ENCODE measurements around the gene DPM1. TPM values are rescaled to one million over a fixed set of nuclear protein-coding genes. Genes with fewer than 3 reads are reported as not detected.

The DPM1 gene
- total RNA-seq, 2 experiments from 2014 or later: 55.6 to 72.1 TPM

DNA sequence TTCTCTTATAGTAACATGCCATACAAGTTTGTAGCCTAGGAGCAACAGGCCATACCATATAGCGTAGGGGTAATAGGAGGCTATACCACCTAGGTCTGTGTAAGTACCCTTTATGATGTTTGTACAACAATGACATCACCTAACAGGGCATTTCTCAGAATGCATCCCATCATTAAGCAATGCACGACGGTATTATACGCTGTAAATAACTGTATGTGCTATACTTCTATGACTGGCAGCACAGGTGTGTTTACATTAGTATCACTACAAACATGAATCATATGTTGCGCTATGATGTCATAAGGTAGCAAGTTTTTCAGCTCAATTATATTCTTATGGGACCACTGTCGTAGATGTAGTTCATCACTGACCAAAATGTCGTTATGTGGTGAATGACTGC, 58.1 kb downstream of the DPM1 start:
- CTCF ChIA-PET: interaction anchor here (1.0 to 3.3 kb wide), 4 partner anchors 11 to 106 kb away, joined by 4 to 10 read pairs (median 8); partner anchors contain the start of gene BCAS4
- H3K27ac Mint-ChIP-seq: no peak overlapping the region

GRCh38 chr20:50898475-50898874, 59.9 kb downstream of the DPM1 start:
- Mint-ChIP-seq H3K27me3 (no peaks in the 10 kb centered on the region), H3K4me3 (no peak overlapping the region), H3K4me1 (peaks cover 10% of the 10 kb centered on the region), H3K36me3 (ENCODE audit: low read depth) (peaks cover 51% of the 10 kb centered on the region), H3K27ac (peak overlapping the region; percentile 84), H3K9me3 (ENCODE audit: low read depth) (no peaks in the 10 kb centered on the region)
- intact Hi-C loops (cut with DNase I, micrococcal nuclease): no loop called here
- ATAC-seq: no peak
- POLR2A ChIA-PET: no interaction called here
- no peak for DNase-seq
- CTCF ChIA-PET: interaction anchor here (0.6 to 1.6 kb wide), 4 partner anchors 10 to 104 kb away, joined by 3 to 6 read pairs (median 4); partner anchors contain the start of gene BCAS4

More for the DNA sequence above, 58.1 kb downstream of the DPM1 start:
- no peak overlapping the region for H3K4me3 Mint-ChIP-seq
- peaks cover 14% of the 10 kb centered on the region for H3K4me1 Mint-ChIP-seq
- peaks cover 46% of the 10 kb centered on the region for H3K36me3 Mint-ChIP-seq (ENCODE audit: low read depth)
- no peaks in the 10 kb centered on the region for H3K9me3 Mint-ChIP-seq (ENCODE audit: low read depth)
- H3K27me3 Mint-ChIP-seq: no peaks in the 10 kb centered on the region
- intact Hi-C loops (cut with DNase I, micrococcal nuclease): no loop called here
- DNase-seq (no peak), ATAC-seq (no peak)
- POLR2A ChIA-PET: interaction anchor here (0.6 to 1.1 kb wide), 2 partner anchors 12 to 14 kb away, joined by 4 to 5 read pairs; no protein-coding TSS in a partner anchor

DNA sequence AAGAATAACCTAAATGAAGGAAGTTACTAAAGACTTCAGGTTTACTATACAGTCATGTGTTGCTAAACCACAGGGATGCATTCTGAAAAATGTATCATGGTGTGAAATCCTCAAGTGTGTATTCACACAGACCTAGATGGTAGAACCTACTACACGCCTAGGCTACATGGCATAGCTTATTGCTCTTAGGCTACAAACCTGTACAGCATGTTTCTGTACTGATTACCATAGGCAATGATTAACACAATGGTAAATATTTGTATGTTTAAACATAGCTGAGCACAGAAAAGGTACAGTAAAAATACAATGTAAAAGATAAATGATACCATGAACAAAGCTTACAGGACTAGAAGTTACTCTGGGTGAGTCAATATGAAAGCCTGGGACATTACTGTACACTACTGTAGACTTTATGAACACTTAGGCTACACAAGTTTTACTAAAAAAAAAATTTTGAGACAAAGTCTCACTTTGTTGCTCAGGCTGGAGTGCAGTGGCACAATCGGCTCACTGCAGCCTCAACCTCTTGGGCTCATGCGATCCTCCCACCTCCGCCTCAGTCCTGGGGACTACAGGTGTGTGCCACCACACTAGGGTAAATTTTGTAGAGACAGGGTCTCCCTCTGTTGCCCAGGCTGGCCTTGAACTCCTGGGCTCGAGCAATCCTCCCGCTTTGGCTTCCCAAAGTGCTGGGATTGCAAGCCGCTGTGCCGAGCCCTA, 63.1 kb downstream of the DPM1 start:
- Mint-ChIP-seq H3K27ac (peak overlapping the region; percentile 31), H3K9me3 (ENCODE audit: low read depth) (no peaks in the 10 kb centered on the region), H3K4me3 (no peak overlapping the region), H3K4me1 (peaks cover 38% of the 10 kb centered on the region), H3K36me3 (ENCODE audit: low read depth) (peaks cover 56% of the 10 kb centered on the region), H3K27me3 (no peaks in the 10 kb centered on the region)
- DNase-seq: no peak
- ChIA-PET CTCF (interaction anchor here (0.6 to 2.0 kb wide), 7 partner anchors 14 to 190 kb away, joined by 3 to 6 read pairs (median 4); partner anchors contain the start of gene BCAS4), POLR2A (no interaction called here)
- intact Hi-C loops (cut with DNase I, micrococcal nuclease): loop anchor here in 1 of 2 experiments (2.0 kb wide), 1 partner anchor 16 kb away; no protein-coding TSS in a partner anchor
- ATAC-seq: peak; percentile 63

DNA sequence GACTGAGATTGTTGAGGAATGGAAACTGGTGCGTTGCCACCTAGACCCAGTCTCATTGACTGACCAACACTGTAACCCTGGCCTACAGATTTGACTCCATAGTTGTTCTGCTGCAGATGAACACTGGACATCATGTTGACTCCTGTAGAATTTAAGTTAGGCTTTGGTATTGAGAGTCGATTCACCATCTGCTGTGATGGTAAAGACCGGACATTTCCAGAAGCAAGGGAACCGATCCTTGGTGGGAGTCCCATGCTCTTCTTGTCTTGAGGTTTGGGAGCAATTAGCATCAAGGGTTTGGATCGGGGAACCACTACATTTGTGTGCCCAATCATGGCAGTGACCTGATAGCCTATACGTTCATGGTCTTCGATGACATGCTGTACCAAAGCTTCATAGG, 64.7 kb downstream of the DPM1 start:
- POLR2A ChIA-PET: no interaction called here
- Mint-ChIP-seq H3K36me3 (ENCODE audit: low read depth) (peaks cover 66% of the 10 kb centered on the region), H3K9me3 (ENCODE audit: low read depth) (no peaks in the 10 kb centered on the region), H3K4me1 (peaks cover 38% of the 10 kb centered on the region), H3K27me3 (no peaks in the 10 kb centered on the region), H3K27ac (peak overlapping the region; percentile 44), H3K4me3 (no peak overlapping the region)
- no peak for ATAC-seq
- no peak for DNase-seq
- CTCF ChIA-PET: no interaction called here
- intact Hi-C loops (cut with DNase I, micrococcal nuclease): loop anchor here in 1 of 2 experiments (2.0 kb wide), 1 partner anchor 17 kb away; no protein-coding TSS in a partner anchor

DNA sequence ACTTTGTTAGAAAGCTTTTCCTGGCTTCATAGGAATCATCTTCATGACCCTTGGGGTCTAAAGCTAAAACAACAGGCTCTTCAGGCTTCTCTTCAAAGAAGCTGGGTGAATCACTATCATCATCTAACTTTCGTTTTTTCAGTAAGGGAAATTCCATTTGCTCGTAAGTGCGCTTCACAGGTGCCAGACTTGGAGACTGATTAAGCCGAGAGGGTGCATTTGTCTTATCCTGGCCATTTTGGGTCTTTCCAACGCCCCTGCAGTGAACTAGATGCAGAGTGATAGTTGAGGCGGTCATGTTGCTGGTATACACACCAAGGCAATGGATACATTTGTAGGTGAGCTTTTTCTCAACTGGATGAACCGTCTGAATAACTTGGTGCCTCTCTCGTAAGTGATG, 65.9 kb downstream of the DPM1 start:
- peaks cover 38% of the 10 kb centered on the region for H3K4me1 Mint-ChIP-seq
- H3K27me3 Mint-ChIP-seq: no peaks in the 10 kb centered on the region
- DNase-seq (no peak), ATAC-seq (peak; percentile 61)
- no peak overlapping the region for H3K4me3 Mint-ChIP-seq
- H3K27ac Mint-ChIP-seq: peak overlapping the region; percentile 44
- ChIA-PET CTCF (interaction anchor here (0.6 to 2.1 kb wide), 3 partner anchors 37 to 179 kb away, joined by 3 to 11 read pairs (median 4); partner anchors contain the start of gene BCAS4), POLR2A (interaction anchor here (0.8 to 1.1 kb wide), 3 partner anchors 10 to 66 kb away, joined by 3 to 4 read pairs (median 3); partner anchors contain the start of gene MOCS3)
- H3K9me3 Mint-ChIP-seq (ENCODE audit: low read depth): no peaks in the 10 kb centered on the region
- intact Hi-C loops (cut with DNase I, micrococcal nuclease): no loop called here
- H3K36me3 Mint-ChIP-seq (ENCODE audit: low read depth): peaks cover 57% of the 10 kb centered on the region

DNA sequence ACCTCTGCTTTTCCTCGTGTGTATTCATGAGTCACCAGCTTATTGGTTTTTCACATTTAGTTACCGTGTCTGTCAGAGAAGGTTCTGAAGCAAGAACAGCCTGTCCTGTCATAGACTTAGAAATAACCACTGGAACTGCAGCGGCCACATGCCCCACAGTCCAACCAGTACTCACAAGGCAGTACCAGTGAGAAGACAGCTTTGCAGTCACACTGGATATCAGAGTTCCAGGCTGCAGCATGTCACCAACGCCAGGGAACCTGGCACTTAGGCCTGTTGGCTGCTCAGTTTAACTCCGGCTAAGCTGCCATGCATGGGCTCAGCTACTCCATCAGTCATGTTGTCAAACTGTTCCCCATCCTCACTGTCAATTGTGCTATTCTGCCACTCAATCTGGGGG, 67.2 kb downstream of the DPM1 start:
- H3K9me3 Mint-ChIP-seq (ENCODE audit: low read depth): no peaks in the 10 kb centered on the region
- POLR2A ChIA-PET: no interaction called here
- DNase-seq: no peak
- intact Hi-C loops (cut with DNase I, micrococcal nuclease): no loop called here
- CTCF ChIA-PET: interaction anchor here (0.7 to 2.1 kb wide), 3 partner anchors 18 to 97 kb away, joined by 3 to 11 read pairs (median 3); partner anchors contain the start of gene BCAS4
- peaks cover 54% of the 10 kb centered on the region for H3K36me3 Mint-ChIP-seq (ENCODE audit: low read depth)
- H3K27ac Mint-ChIP-seq: peak overlapping the region; percentile 44
- ATAC-seq: no peak
- H3K27me3 Mint-ChIP-seq: no peaks in the 10 kb centered on the region
- no peak overlapping the region for H3K4me3 Mint-ChIP-seq
- H3K4me1 Mint-ChIP-seq: peaks cover 38% of the 10 kb centered on the region

GRCh38 chr20:50887576-50887975, 70.8 kb downstream of the DPM1 start:
- Mint-ChIP-seq H3K27ac (no peak overlapping the region), H3K36me3 (ENCODE audit: low read depth) (peaks cover 33% of the 10 kb centered on the region), H3K4me1 (peaks cover 18% of the 10 kb centered on the region), H3K9me3 (ENCODE audit: low read depth) (no peaks in the 10 kb centered on the region), H3K4me3 (no peak overlapping the region), H3K27me3 (no peaks in the 10 kb centered on the region)
- intact Hi-C loops (cut with DNase I, micrococcal nuclease): no loop called here
- DNase-seq (no peak), ATAC-seq (no peak)
- CTCF ChIA-PET: interaction anchor here (1.1 to 1.6 kb wide), 2 partner anchors 11 to 97 kb away, joined by 4 read pairs; no protein-coding TSS in a partner anchor
- POLR2A ChIA-PET: no interaction called here

- Mint-ChIP-seq H3K27ac (no peak overlapping the region), H3K4me3 (no peak overlapping the region), H3K9me3 (ENCODE audit: low read depth) (no peaks in the 10 kb centered on the region), H3K4me1 (peaks cover 5% of the 10 kb centered on the region), H3K36me3 (ENCODE audit: low read depth) (peaks cover 20% of the 10 kb centered on the region), H3K27me3 (no peaks in the 10 kb centered on the region)
- DNase-seq: no peak
- intact Hi-C loops (cut with DNase I, micrococcal nuclease): no loop called here
- ChIA-PET CTCF (interaction anchor here (0.7 to 1.6 kb wide), 2 partner anchors 96 to 99 kb away, joined by 3 to 4 read pairs; no protein-coding TSS in a partner anchor), POLR2A (interaction anchor here (0.6 kb wide), 1 partner anchor 677 kb away, joined by 3 read pairs; no protein-coding TSS in a partner anchor)
- peak; percentile 28 for ATAC-seq
Measured at GRCh38 chr20:50886184-50886790, 72.0 kb downstream of the DPM1 start.

- no peak for ATAC-seq
- ChIA-PET POLR2A (no interaction called here), CTCF (interaction anchor here (0.7 kb wide), 1 partner anchor 99 kb away, joined by 3 read pairs; no protein-coding TSS in a partner anchor)
- H3K36me3 Mint-ChIP-seq (ENCODE audit: low read depth): peaks cover 18% of the 10 kb centered on the region
- intact Hi-C loops (cut with DNase I, micrococcal nuclease): no loop called here
- peaks cover under 1% of the 10 kb centered on the region for H3K4me1 Mint-ChIP-seq
- no peak overlapping the region for H3K4me3 Mint-ChIP-seq
- no peak for DNase-seq
- no peaks in the 10 kb centered on the region for H3K27me3 Mint-ChIP-seq
- no peak overlapping the region for H3K27ac Mint-ChIP-seq
- no peaks in the 10 kb centered on the region for H3K9me3 Mint-ChIP-seq (ENCODE audit: low read depth)
Measured at GRCh38 chr20:50885781-50886180, 72.6 kb downstream of the DPM1 start.

DNA sequence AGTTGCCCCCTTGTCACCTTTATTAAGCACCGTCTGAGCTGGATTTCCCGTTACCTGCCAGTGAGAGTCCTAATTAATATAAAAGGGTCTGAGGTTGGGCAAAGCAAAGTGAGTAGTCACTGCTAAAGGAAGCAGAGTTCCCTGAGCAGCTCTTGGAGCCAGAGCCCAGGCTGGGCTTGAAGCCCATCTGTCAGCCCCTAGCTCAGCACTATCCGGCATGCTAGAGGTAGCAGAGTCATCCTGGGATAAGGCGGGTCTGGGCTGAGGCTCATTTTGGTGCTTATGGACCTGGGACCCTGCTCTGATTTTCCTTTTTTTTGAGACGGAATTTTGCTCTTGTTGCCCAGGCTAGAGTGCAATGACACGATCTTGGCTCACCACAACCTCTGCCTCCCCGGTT, 73.3 kb downstream of the DPM1 start:
- H3K36me3 Mint-ChIP-seq (ENCODE audit: low read depth): peaks cover 15% of the 10 kb centered on the region
- ATAC-seq (no peak), DNase-seq (no peak)
- no peak overlapping the region for H3K4me3 Mint-ChIP-seq
- ChIA-PET CTCF (interaction anchor here (0.6 to 1.0 kb wide), 3 partner anchors 24 to 136 kb away, joined by 3 to 4 read pairs (median 4); no protein-coding TSS in a partner anchor), POLR2A (no interaction called here)
- H3K27me3 Mint-ChIP-seq: no peaks in the 10 kb centered on the region
- intact Hi-C loops (cut with DNase I, micrococcal nuclease): no loop called here
- no peaks in the 10 kb centered on the region for H3K4me1 Mint-ChIP-seq
- H3K9me3 Mint-ChIP-seq (ENCODE audit: low read depth): no peaks in the 10 kb centered on the region
- no peak overlapping the region for H3K27ac Mint-ChIP-seq
